Breast epithelium (tissue), 3 donors: ENCODE data around the gene ERCC6L.

Source experiments
- POLR2A ChIP-seq: fragments of 450-650 bp; IDR thresholded peaks from one replicate; pipeline ENCODE4 v1.6.1; 2016; ENCODE audit warnings: antibody characterized with exemption, mild to moderate bottlenecking, moderate library complexity
- POLR2AphosphoS5 ChIP-seq, 3 donors: sonication (generic); formaldehyde crosslinking; IDR thresholded peaks; one replicate each; pipeline ENCODE4 v1.6.1; 2017; ENCODE audit warnings: antibody characterized with exemption in 3 of 3
- TF ChIP-seq, protein P1 (sequence below), 3 donors: fragments of 450-650 bp; IDR thresholded peaks; one replicate each; pipeline ENCODE4 v1.5.1; 2016 to 2017; ENCODE audit warnings: antibody characterized with exemption in 3 of 3, mild to moderate bottlenecking in 3 of 3, moderate library complexity in 3 of 3

GRCh38 chrX:72255864-72256263 is 17.0 kb upstream of the ERCC6L start:
- TF ChIP-seq, protein P1, sequence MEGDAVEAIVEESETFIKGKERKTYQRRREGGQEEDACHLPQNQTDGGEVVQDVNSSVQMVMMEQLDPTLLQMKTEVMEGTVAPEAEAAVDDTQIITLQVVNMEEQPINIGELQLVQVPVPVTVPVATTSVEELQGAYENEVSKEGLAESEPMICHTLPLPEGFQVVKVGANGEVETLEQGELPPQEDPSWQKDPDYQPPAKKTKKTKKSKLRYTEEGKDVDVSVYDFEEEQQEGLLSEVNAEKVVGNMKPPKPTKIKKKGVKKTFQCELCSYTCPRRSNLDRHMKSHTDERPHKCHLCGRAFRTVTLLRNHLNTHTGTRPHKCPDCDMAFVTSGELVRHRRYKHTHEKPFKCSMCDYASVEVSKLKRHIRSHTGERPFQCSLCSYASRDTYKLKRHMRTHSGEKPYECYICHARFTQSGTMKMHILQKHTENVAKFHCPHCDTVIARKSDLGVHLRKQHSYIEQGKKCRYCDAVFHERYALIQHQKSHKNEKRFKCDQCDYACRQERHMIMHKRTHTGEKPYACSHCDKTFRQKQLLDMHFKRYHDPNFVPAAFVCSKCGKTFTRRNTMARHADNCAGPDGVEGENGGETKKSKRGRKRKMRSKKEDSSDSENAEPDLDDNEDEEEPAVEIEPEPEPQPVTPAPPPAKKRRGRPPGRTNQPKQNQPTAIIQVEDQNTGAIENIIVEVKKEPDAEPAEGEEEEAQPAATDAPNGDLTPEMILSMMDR (IDR thresholded peaks at IDR 0.05) = no peak
- TF ChIP-seq POLR2AphosphoS5 (IDR thresholded peaks at IDR 0.05) = no peak
- no peak for TF ChIP-seq POLR2A
